ENCODE measurements around the gene SLC30A10.

SLC30A10 gene

DNA sequence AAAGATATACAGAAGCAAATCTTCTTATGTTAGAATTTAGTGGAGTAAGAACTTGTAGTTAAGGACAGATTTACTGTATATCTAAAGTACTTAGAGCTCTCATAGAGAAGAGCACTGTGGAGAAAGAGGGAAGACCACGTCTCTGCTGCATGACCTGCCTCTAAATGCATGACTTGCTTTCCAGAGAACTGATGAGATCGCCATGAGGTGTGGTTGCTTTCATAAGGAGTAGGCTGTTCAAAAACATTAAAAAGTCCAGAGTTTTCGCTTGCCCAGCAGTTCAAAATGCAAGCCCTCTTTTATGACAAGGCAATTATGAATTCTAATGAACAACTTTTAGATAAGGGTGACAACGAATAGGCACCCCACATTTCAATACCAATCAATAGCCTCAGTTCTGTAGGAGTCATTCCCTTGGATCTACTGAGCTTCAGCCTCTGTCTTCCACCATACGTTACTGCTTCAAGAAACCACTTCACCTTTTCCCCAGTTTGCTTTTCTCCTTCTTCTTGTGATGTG, 24.9 kb downstream of the SLC30A10 start:
- Histone ChIP-seq H2AK5ac (ENCODE audit: low read depth, low read length) (no peak overlapping the region), H3K79me1 (ENCODE audit: low read depth, low read length) (no peaks in the 10 kb centered on the region), H3K36me3 (replicated peaks in 1 of 2; ENCODE audit: control insufficient read depth in 2 of 2, insufficient read depth in 2 of 2, low read length in 2 of 2) (no peaks in the 10 kb centered on the region), H2BK12ac (ENCODE audit: low read length) (no peak overlapping the region), H4K8ac (ENCODE audit: low read depth, low read length) (no peak overlapping the region), H2AFZ (ENCODE audit: low read length) (no peak overlapping the region), H3K27me3 (ENCODE audit: control insufficient read depth in 3 of 3, insufficient read depth in 3 of 3, low read depth in 1 of 3, low read length in 3 of 3) (no peaks in the 10 kb centered on the region), H2BK120ac (ENCODE audit: low read depth, low read length) (no peak overlapping the region), H2BK15ac (ENCODE audit: low read length) (no peak overlapping the region), H3K9ac (ENCODE audit: low read depth, low read length, poor library complexity) (no peak overlapping the region), H3K9me3 (replicated peaks in 1 of 2; ENCODE audit: control insufficient read depth in 2 of 2, insufficient read depth in 1 of 2, low read depth in 1 of 2, low read length in 2 of 2) (peaks cover 0 to 2% of the 10 kb centered on the region in 2 donors), H3K27ac (replicated peaks; ENCODE audit: low read length) (no peak overlapping the region), H3K4me1 (ENCODE audit: control insufficient read depth in 2 of 2, insufficient read depth in 1 of 2, low read depth in 1 of 2, low read length in 2 of 2) (no peaks in the 10 kb centered on the region), H3K4ac (ENCODE audit: low read length) (no peak overlapping the region), H2BK5ac (ENCODE audit: low read length) (no peak overlapping the region), H4K91ac (ENCODE audit: low read depth, low read length, poor library complexity) (no peak overlapping the region), H3K23ac (ENCODE audit: low read depth, low read length, poor library complexity) (no peak overlapping the region), H3K14ac (ENCODE audit: low read length) (no peak overlapping the region), H3K18ac (ENCODE audit: low read length) (no peak overlapping the region), H3K4me3 (ENCODE audit: low read length in 2 of 2) (no peak overlapping the region), H3K4me2 (ENCODE audit: insufficient read depth, low read length, poor library complexity, severe bottlenecking) (no peak overlapping the region)
- no CpG with 5 or more reads among the region's 5 CpGs for WGBS, 2 donors (ENCODE audit: extremely low coverage in 2 of 2, insufficient read length in 2 of 2, insufficient replicate concordance in 1 of 2)
- DNase-seq (ENCODE audit: low spot score), result no peak

DNA sequence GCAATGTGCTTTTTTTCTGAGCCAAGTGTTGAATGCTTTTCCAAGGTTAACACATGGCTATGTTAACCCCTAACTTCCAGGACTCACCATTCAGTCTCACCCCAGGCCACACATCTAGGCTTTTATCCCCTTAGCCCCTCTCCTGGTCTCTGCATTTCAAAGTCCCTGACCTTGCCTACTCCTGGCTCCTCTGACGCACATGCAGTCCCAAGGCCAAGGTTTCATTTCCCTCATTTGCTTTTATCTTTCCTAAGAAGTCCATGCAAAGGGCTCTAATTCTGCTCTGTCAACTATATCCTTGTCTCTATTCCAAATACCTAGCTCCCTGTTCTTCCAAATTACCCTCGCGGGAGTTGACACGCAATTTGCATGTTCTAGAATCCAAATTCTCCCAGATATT, 25.4 kb downstream of the SLC30A10 start:
- WGBS, 2 donors (ENCODE audit: extremely low coverage in 2 of 2, insufficient read length in 2 of 2, insufficient replicate concordance in 1 of 2), result no CpG with 5 or more reads among the region's 4 CpGs
- Histone ChIP-seq H2AK5ac (ENCODE audit: low read depth, low read length) (no peak overlapping the region), H2BK15ac (ENCODE audit: low read length) (no peak overlapping the region), H3K23ac (ENCODE audit: low read depth, low read length, poor library complexity) (no peak overlapping the region), H3K4me3 (ENCODE audit: low read length in 2 of 2) (no peak overlapping the region), H3K36me3 (replicated peaks in 1 of 2; ENCODE audit: control insufficient read depth in 2 of 2, insufficient read depth in 2 of 2, low read length in 2 of 2) (no peaks in the 10 kb centered on the region), H3K4me2 (ENCODE audit: insufficient read depth, low read length, poor library complexity, severe bottlenecking) (no peak overlapping the region), H2AFZ (ENCODE audit: low read length) (no peak overlapping the region), H3K9me3 (replicated peaks in 1 of 2; ENCODE audit: control insufficient read depth in 2 of 2, insufficient read depth in 1 of 2, low read depth in 1 of 2, low read length in 2 of 2) (peaks cover 0 to 2% of the 10 kb centered on the region in 2 donors), H2BK12ac (ENCODE audit: low read length) (no peak overlapping the region), H3K14ac (ENCODE audit: low read length) (no peak overlapping the region), H2BK120ac (ENCODE audit: low read depth, low read length) (no peak overlapping the region), H4K91ac (ENCODE audit: low read depth, low read length, poor library complexity) (no peak overlapping the region), H3K9ac (ENCODE audit: low read depth, low read length, poor library complexity) (no peak overlapping the region), H3K18ac (ENCODE audit: low read length) (no peak overlapping the region), H3K27ac (replicated peaks; ENCODE audit: low read length) (no peak overlapping the region), H3K27me3 (ENCODE audit: control insufficient read depth in 3 of 3, insufficient read depth in 3 of 3, low read depth in 1 of 3, low read length in 3 of 3) (no peaks in the 10 kb centered on the region), H3K4me1 (ENCODE audit: control insufficient read depth in 2 of 2, insufficient read depth in 1 of 2, low read depth in 1 of 2, low read length in 2 of 2) (no peaks in the 10 kb centered on the region), H3K79me1 (ENCODE audit: low read depth, low read length) (no peaks in the 10 kb centered on the region), H2BK5ac (ENCODE audit: low read length) (no peak overlapping the region), H4K8ac (ENCODE audit: low read depth, low read length) (no peak overlapping the region), H3K4ac (ENCODE audit: low read length) (no peak overlapping the region)
- no peak for DNase-seq (ENCODE audit: low spot score)

DNA sequence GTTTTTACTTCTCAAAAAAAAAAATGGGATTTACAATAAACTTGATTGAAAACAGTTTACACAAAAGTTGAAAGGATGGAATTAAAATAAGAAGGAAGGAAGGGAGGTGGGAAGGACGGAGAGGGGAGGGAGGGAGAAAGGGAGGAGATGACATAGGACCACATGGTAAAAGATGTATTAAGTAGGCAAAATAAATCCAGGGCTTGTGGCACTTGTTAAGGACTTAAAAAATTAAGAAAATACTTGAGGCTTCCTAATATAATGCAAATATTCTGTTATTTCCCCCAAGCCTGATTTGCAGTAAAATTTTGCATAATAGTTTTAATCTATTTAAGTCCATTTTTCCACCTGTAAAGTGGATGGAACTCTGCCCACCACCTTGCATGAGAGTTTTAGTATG, 27.5 kb downstream of the SLC30A10 start:
- Histone ChIP-seq H2BK5ac (ENCODE audit: low read length) (no peak overlapping the region), H3K4me1 (ENCODE audit: control insufficient read depth in 2 of 2, insufficient read depth in 1 of 2, low read depth in 1 of 2, low read length in 2 of 2) (no peaks in the 10 kb centered on the region), H3K9ac (ENCODE audit: low read depth, low read length, poor library complexity) (no peak overlapping the region), H3K23ac (ENCODE audit: low read depth, low read length, poor library complexity) (no peak overlapping the region), H3K9me3 (replicated peaks in 1 of 2; ENCODE audit: control insufficient read depth in 2 of 2, insufficient read depth in 1 of 2, low read depth in 1 of 2, low read length in 2 of 2) (no peaks in the 10 kb centered on the region), H2BK120ac (ENCODE audit: low read depth, low read length) (no peak overlapping the region), H3K4me2 (ENCODE audit: insufficient read depth, low read length, poor library complexity, severe bottlenecking) (no peak overlapping the region), H3K27ac (replicated peaks; ENCODE audit: low read length) (no peak overlapping the region), H3K79me1 (ENCODE audit: low read depth, low read length) (no peaks in the 10 kb centered on the region), H2AFZ (ENCODE audit: low read length) (no peak overlapping the region), H4K91ac (ENCODE audit: low read depth, low read length, poor library complexity) (no peak overlapping the region), H2BK15ac (ENCODE audit: low read length) (no peak overlapping the region), H3K36me3 (replicated peaks in 1 of 2; ENCODE audit: control insufficient read depth in 2 of 2, insufficient read depth in 2 of 2, low read length in 2 of 2) (no peaks in the 10 kb centered on the region), H3K27me3 (ENCODE audit: control insufficient read depth in 3 of 3, insufficient read depth in 3 of 3, low read depth in 1 of 3, low read length in 3 of 3) (peaks cover 0 to under 1% (median 0%) of the 10 kb centered on the region in 3 experiments), H3K14ac (ENCODE audit: low read length) (no peak overlapping the region), H3K18ac (ENCODE audit: low read length) (no peak overlapping the region), H2AK5ac (ENCODE audit: low read depth, low read length) (no peak overlapping the region), H4K8ac (ENCODE audit: low read depth, low read length) (no peak overlapping the region), H3K4me3 (ENCODE audit: low read length in 2 of 2) (no peak overlapping the region), H2BK12ac (ENCODE audit: low read length) (no peak overlapping the region), H3K4ac (ENCODE audit: low read length) (no peak overlapping the region)
- WGBS, 2 donors (ENCODE audit: extremely low coverage in 2 of 2, insufficient read length in 2 of 2, insufficient replicate concordance in 1 of 2), result no CpG with 5 or more reads among the region's 1 CpG
- no peak for DNase-seq (ENCODE audit: low spot score)

DNA sequence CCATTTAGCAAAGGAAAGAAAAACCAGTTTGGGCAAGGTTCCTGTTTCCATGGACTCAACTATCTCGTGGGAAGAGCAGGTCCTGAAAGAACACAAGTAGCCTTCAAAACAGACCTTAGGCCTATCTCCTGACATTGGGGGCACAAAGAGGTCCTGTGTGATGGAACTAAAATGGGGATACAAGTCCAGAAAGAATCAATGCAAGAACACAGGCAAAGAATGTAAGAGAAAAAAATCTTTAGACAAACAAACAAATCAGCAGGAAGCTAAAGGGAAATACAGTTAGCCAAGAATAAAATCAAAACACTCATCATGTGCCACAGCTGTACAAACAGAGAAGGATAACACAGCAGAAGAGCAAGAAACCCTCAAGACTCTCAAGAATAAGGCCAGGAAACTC, 28.2 kb downstream of the SLC30A10 start:
- H2BK12ac ChIP-seq (ENCODE audit: low read length), result no peak overlapping the region
- H3K27me3 ChIP-seq (ENCODE audit: control insufficient read depth in 3 of 3, insufficient read depth in 3 of 3, low read depth in 1 of 3, low read length in 3 of 3), result peaks cover 0 to 4% (median 0%) of the 10 kb centered on the region in 3 experiments

More for the DNA sequence above, 28.2 kb downstream of the SLC30A10 start:
- H3K9me3 ChIP-seq (replicated peaks in 1 of 2; ENCODE audit: control insufficient read depth in 2 of 2, insufficient read depth in 1 of 2, low read depth in 1 of 2, low read length in 2 of 2), result no peaks in the 10 kb centered on the region
- H3K18ac ChIP-seq (ENCODE audit: low read length), result no peak overlapping the region
- H3K36me3 ChIP-seq (replicated peaks in 1 of 2; ENCODE audit: control insufficient read depth in 2 of 2, insufficient read depth in 2 of 2, low read length in 2 of 2), result no peaks in the 10 kb centered on the region
- no peak overlapping the region for H3K4me2 ChIP-seq (ENCODE audit: insufficient read depth, low read length, poor library complexity, severe bottlenecking)
- no peak overlapping the region for H4K8ac ChIP-seq (ENCODE audit: low read depth, low read length)
- no peak overlapping the region for H4K91ac ChIP-seq (ENCODE audit: low read depth, low read length, poor library complexity)
- no CpG with 5 or more reads among the region's 1 CpG for whole genome bisulfite sequencing, 2 donors (ENCODE audit: extremely low coverage in 2 of 2, insufficient read length in 2 of 2, insufficient replicate concordance in 1 of 2)
- H3K23ac ChIP-seq (ENCODE audit: low read depth, low read length, poor library complexity), result no peak overlapping the region
- no peak overlapping the region for H3K27ac ChIP-seq (replicated peaks; ENCODE audit: low read length)
- H3K9ac ChIP-seq (ENCODE audit: low read depth, low read length, poor library complexity), result no peak overlapping the region
- H3K4me1 ChIP-seq (ENCODE audit: control insufficient read depth in 2 of 2, insufficient read depth in 1 of 2, low read depth in 1 of 2, low read length in 2 of 2), result no peaks in the 10 kb centered on the region
- H2BK15ac ChIP-seq (ENCODE audit: low read length), result no peak overlapping the region
- no peak overlapping the region for H3K4ac ChIP-seq (ENCODE audit: low read length)
- no peak overlapping the region for H2AFZ ChIP-seq (ENCODE audit: low read length)
- no peaks in the 10 kb centered on the region for H3K79me1 ChIP-seq (ENCODE audit: low read depth, low read length)
- no peak overlapping the region for H3K4me3 ChIP-seq (ENCODE audit: low read length in 2 of 2)
- H2BK120ac ChIP-seq (ENCODE audit: low read depth, low read length), result no peak overlapping the region
- H3K14ac ChIP-seq (ENCODE audit: low read length), result no peak overlapping the region
- H2AK5ac ChIP-seq (ENCODE audit: low read depth, low read length), result no peak overlapping the region
- no peak for DNase-seq (ENCODE audit: low spot score)
- H2BK5ac ChIP-seq (ENCODE audit: low read length), result no peak overlapping the region

All from neuronal stem cell (in vitro differentiated cells).